Peyer's patch (tissue), 4 donors: ENCODE data around the gene PSMD14. TPM values are rescaled to one million over a fixed set of nuclear protein-coding genes. Genes with fewer than 3 reads are reported as not detected.

ENCODE experiments used
- DNase-seq, 3 donors: peaks; one replicate each; pipeline ENCODE4 v3.0.0-alpha.2; 2017 to 2019
- H3K27ac ChIP-seq, 4 donors: fragments of 200-600 bp; sonication (generic); one replicate each; pipeline ENCODE4 v1.5.1; 2016 to 2019
- H3K27me3 ChIP-seq, 2 donors: fragments of 200-600 bp; sonication (generic); one replicate each; pipeline ENCODE4 v1.5.1; 2019
- H3K36me3 ChIP-seq, 3 donors: fragments of 200-600 bp; sonication (generic); one replicate each; pipeline ENCODE4 v1.5.1; 2016 to 2019
- H3K4me1 ChIP-seq, 4 donors: fragments of 200-600 bp; sonication (generic); one replicate each; pipeline ENCODE4 v1.5.1; 2016 to 2019
- H3K4me3 ChIP-seq, 4 donors: fragments of 200-600 bp; sonication (generic); 1 replicate in 3 of 4; 2 replicates in 1 of 4; pipeline ENCODE4 v1.5.1; 2016 to 2019; ENCODE audit warnings: mild to moderate bottlenecking in 1 of 4
- H3K9me3 ChIP-seq, 4 donors: fragments of 200-600 bp; sonication (generic); one replicate each; pipeline ENCODE4 v1.5.1; 2016 to 2019; ENCODE audit warnings: mild to moderate bottlenecking in 1 of 4
- POLR2A ChIP-seq, 2 donors: fragments of 450-650 bp; IDR thresholded peaks; one replicate each; pipeline ENCODE4 v1.5.1; 2017; ENCODE audit warnings: antibody characterized with exemption in 2 of 2, mild to moderate bottlenecking in 2 of 2, moderate library complexity in 2 of 2
- total RNA-seq, 4 donors: library from RNA; depleted of rRNA; stranded (reverse); fragments of >200 nt; gene quantifications; one replicate each; pipeline ENCODE4 v1.1.0, GENCODE V29; 2016
- TF ChIP-seq, protein P1 (sequence below), 6 experiments: fragments of 450-650 bp in 4 of 6; fragments of 200-600 bp in 2 of 6; sonication (generic) in 1 of 6; IDR thresholded peaks; one replicate each; pipeline ENCODE4 v1.5.1; 2017 to 2019; ENCODE audit warnings: antibody characterized with exemption in 6 of 6, mild to moderate bottlenecking in 3 of 6, moderate library complexity in 1 of 6

The PSMD14 gene
- total RNA-seq, 4 donors from 2014 or later, result 22.3 to 35.1 (median 24.6) TPM

DNA sequence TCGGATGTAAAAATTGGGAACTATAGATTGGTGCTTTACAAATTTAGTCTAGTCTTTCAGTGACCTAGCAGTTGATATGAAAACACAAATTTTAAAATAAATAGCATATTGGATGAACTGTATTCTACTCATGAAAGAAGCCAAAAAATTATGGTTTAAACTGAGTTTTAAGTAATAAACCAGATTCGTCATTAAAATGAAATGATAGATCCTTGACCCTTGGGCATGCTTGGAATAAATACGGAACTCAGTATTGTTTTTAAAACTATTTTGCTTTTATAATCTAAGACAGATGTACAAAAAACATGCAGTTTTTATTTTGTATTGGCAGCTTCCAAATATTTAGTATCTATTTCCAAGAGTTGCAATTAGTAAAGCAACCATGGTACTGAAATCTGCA lies 73.3 kb downstream of the PSMD14 start:
- Histone ChIP-seq H3K27me3 (no peaks in the 10 kb centered on the region), H3K4me3 (no peak overlapping the region), H3K27ac (no peak overlapping the region), H3K9me3 (no peaks in the 10 kb centered on the region), H3K4me1 (no peaks in the 10 kb centered on the region), H3K36me3 (no peaks in the 10 kb centered on the region)
- DNase-seq, result no peak
- no peak for TF ChIP-seq POLR2A (IDR thresholded peaks at IDR 0.05)
- TF ChIP-seq, protein P1, sequence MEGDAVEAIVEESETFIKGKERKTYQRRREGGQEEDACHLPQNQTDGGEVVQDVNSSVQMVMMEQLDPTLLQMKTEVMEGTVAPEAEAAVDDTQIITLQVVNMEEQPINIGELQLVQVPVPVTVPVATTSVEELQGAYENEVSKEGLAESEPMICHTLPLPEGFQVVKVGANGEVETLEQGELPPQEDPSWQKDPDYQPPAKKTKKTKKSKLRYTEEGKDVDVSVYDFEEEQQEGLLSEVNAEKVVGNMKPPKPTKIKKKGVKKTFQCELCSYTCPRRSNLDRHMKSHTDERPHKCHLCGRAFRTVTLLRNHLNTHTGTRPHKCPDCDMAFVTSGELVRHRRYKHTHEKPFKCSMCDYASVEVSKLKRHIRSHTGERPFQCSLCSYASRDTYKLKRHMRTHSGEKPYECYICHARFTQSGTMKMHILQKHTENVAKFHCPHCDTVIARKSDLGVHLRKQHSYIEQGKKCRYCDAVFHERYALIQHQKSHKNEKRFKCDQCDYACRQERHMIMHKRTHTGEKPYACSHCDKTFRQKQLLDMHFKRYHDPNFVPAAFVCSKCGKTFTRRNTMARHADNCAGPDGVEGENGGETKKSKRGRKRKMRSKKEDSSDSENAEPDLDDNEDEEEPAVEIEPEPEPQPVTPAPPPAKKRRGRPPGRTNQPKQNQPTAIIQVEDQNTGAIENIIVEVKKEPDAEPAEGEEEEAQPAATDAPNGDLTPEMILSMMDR (IDR thresholded peaks at IDR 0.05), result no peak

DNA sequence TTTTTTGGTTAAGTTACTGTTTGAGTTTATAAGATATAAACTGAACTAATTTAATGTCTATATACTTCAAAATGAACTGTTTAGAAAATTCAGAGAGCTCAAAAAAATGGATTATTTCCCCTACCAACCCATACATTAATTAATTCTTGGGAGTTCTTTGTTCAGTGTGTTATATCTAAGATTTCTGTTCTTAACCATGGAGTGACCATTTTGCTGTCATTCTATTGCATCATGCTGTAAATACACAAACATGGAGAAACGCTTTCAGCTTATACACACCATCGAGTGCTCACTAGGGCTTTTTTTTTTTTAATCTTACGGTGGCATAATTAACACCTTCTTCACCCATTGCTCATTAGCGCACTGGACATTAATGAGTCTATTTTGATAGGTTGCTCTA lies 74.5 kb downstream of the PSMD14 start:
- Histone ChIP-seq H3K27me3 (no peaks in the 10 kb centered on the region), H3K4me3 (no peak overlapping the region), H3K9me3 (no peaks in the 10 kb centered on the region), H3K27ac (no peak overlapping the region), H3K36me3 (no peaks in the 10 kb centered on the region), H3K4me1 (no peaks in the 10 kb centered on the region)
- TF ChIP-seq, protein P1 (IDR thresholded peaks at IDR 0.05), result no peak
- no peak for TF ChIP-seq POLR2A (IDR thresholded peaks at IDR 0.05)
- DNase-seq, result no peak

DNA sequence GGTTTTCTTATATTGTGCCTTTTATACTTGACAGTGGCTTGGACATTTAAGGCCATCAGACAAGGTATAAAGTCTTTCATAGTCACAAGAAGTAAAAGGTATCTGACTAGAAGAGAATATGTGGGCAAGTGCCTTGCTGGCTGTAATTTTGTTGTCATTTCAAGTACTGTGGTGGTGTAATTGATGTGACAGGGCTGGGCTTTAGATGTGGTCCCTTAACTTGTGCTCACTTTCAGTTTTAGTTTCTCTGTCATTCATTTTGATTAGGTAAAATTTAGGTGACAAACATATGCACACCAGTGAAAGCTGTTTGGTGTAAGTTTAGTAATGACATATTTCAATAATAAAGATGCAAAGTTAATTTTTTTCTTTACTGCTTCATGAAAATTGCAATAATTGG lies 76.6 kb downstream of the PSMD14 start:
- TF ChIP-seq, protein P1 (IDR thresholded peaks at IDR 0.05), result no peak
- no peak for TF ChIP-seq POLR2A (IDR thresholded peaks at IDR 0.05)
- H3K4me1 ChIP-seq, result no peaks in the 10 kb centered on the region
- no peak for DNase-seq
- no peaks in the 10 kb centered on the region for H3K9me3 ChIP-seq
- H3K27me3 ChIP-seq, result no peaks in the 10 kb centered on the region
- no peaks in the 10 kb centered on the region for H3K36me3 ChIP-seq
- H3K27ac ChIP-seq, result no peak overlapping the region
- no peak overlapping the region for H3K4me3 ChIP-seq

- no peaks in the 10 kb centered on the region for H3K36me3 ChIP-seq
- TF ChIP-seq, protein P1 (IDR thresholded peaks at IDR 0.05), result no peak
- TF ChIP-seq POLR2A (IDR thresholded peaks at IDR 0.05), result no peak
- no peaks in the 10 kb centered on the region for H3K27me3 ChIP-seq
- H3K4me3 ChIP-seq, result no peak overlapping the region
- no peak for DNase-seq
- no peaks in the 10 kb centered on the region for H3K4me1 ChIP-seq
- no peak overlapping the region for H3K27ac ChIP-seq
- no peaks in the 10 kb centered on the region for H3K9me3 ChIP-seq
These were observed 78.1 kb downstream of the PSMD14 start for GRCh38 chr2:161386228-161386824.

- DNase-seq, result no peak
- H3K27ac ChIP-seq, result no peak overlapping the region
- no peaks in the 10 kb centered on the region for H3K36me3 ChIP-seq
- no peaks in the 10 kb centered on the region for H3K27me3 ChIP-seq
- no peak overlapping the region for H3K4me3 ChIP-seq
- TF ChIP-seq, protein P1 (IDR thresholded peaks at IDR 0.05), result no peak
- TF ChIP-seq POLR2A (IDR thresholded peaks at IDR 0.05), result no peak
- no peaks in the 10 kb centered on the region for H3K9me3 ChIP-seq
- H3K4me1 ChIP-seq, result no peaks in the 10 kb centered on the region
These were observed 80.0 kb downstream of the PSMD14 start for GRCh38 chr2:161388146-161388779.
